ENCODE measurements around the gene CCN6. TPM values are rescaled to one million over a fixed set of nuclear protein-coding genes. Genes with fewer than 3 reads are reported as not detected.

The CCN6 gene
- total and polyA plus RNA-seq, 10 donors = 0.03 TPM; not detected in 9

- H3K9me3 ChIP-seq = no peaks in the 10 kb centered on the region
- no peak overlapping the region for H3K4me3 ChIP-seq
- no peaks in the 10 kb centered on the region for H3K36me3 ChIP-seq
- intact Hi-C loops (cut with DNase I; ENCODE audit: low total_unique reads) = no loop called here
- no peaks in the 10 kb centered on the region for H3K4me1 ChIP-seq
- TF ChIP-seq POLR2AphosphoS5 (IDR thresholded peaks at IDR 0.05) (no peak), POLR2A (IDR thresholded peaks at IDR 0.05) (no peak), CTCF (IDR thresholded peaks at IDR 0.05 in 8 of 11, conservative IDR thresholded peaks at IDR 0.05 in 3 of 11) (no peak)
- WGBS, 5 donors = 28 to 37% (median 33%) methylated on average over 4 of the region's 4 CpGs
- DNase-seq = no peak
- no peaks in the 10 kb centered on the region for H3K27me3 ChIP-seq (replicated peaks in 1 of 7)
- H3K27ac ChIP-seq = no peak overlapping the region
These were observed 4.5 kb downstream of the CCN6 start for GRCh38 chr6:112058243-112059032.

GRCh38 chr6:112061605-112062004 is 7.7 kb downstream of the CCN6 start:
- no peaks in the 10 kb centered on the region for H3K4me1 ChIP-seq
- no peak for TF ChIP-seq POLR2A (IDR thresholded peaks at IDR 0.05)
- no peak for TF ChIP-seq CTCF (IDR thresholded peaks at IDR 0.05 in 8 of 11, conservative IDR thresholded peaks at IDR 0.05 in 3 of 11)
- no peaks in the 10 kb centered on the region for H3K36me3 ChIP-seq
- H3K9me3 ChIP-seq = no peaks in the 10 kb centered on the region
- no peak for DNase-seq
- intact Hi-C loops (cut with DNase I; ENCODE audit: low total_unique reads) = no loop called here
- WGBS, 5 donors = 87 to 94% (median 91%) methylated on average over 4 of the region's 4 CpGs
- H3K27me3 ChIP-seq (replicated peaks in 1 of 7) = no peaks in the 10 kb centered on the region
- H3K27ac ChIP-seq = no peak overlapping the region
- H3K4me3 ChIP-seq = no peak overlapping the region

GRCh38 chr6:112062966-112063365 is 9.1 kb downstream of the CCN6 start:
- H3K9me3 ChIP-seq = no peaks in the 10 kb centered on the region
- H3K27ac ChIP-seq = no peak overlapping the region
- no peaks in the 10 kb centered on the region for H3K36me3 ChIP-seq
- 86 to 97% (median 88%) methylated on average over 3 of the region's 3 CpGs for WGBS, 5 donors
- no peak overlapping the region for H3K4me3 ChIP-seq
- no peak for TF ChIP-seq CTCF (IDR thresholded peaks at IDR 0.05 in 8 of 11, conservative IDR thresholded peaks at IDR 0.05 in 3 of 11)
- H3K27me3 ChIP-seq (replicated peaks in 1 of 7) = no peaks in the 10 kb centered on the region
- no peak for DNase-seq
- no peaks in the 10 kb centered on the region for H3K4me1 ChIP-seq
- intact Hi-C loops (cut with DNase I; ENCODE audit: low total_unique reads) = no loop called here

GRCh38 chr6:112065426-112065986 is 11.6 kb downstream of the CCN6 start:
- Histone ChIP-seq H3K9me3 (no peaks in the 10 kb centered on the region), H3K4me1 (no peaks in the 10 kb centered on the region), H3K4me3 (no peak overlapping the region), H3K36me3 (peaks cover 0 to 18% (median 9%) of the 10 kb centered on the region in 6 donors), H3K27ac (no peak overlapping the region), H3K27me3 (replicated peaks in 1 of 7) (no peaks in the 10 kb centered on the region)
- WGBS, 5 donors = 66 to 85% (median 73%) methylated on average over 6 of the region's 6 CpGs
- intact Hi-C loops (cut with DNase I; ENCODE audit: low total_unique reads) = no loop called here
- TF ChIP-seq POLR2AphosphoS5 (IDR thresholded peaks at IDR 0.05) (no peak), CTCF (IDR thresholded peaks at IDR 0.05 in 8 of 11, conservative IDR thresholded peaks at IDR 0.05 in 3 of 11) (no peak), POLR2A (IDR thresholded peaks at IDR 0.05) (no peak)
- no peak for DNase-seq

Measured in spleen (tissue), 11 donors.